ENCODE results near the gene EVPL.

DNA sequence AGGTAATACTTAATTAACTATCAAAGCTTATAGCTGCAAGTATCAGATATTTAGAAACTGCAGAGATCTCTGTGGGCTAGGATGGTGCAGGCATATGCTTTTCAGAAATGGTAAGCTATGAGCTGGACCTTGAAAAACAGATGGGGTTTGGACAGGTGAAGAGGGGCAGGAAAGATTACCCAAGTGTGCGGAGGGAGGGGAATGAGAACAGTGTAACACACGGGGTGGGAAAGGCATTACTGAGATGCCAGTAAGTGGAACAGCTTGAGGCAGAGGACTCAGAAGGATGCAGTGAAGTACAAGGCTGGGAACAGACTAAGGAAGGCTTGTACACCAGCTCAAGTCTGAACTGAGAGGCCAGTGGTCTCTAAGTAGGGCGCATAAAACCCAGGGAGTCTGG is 22.1 kb upstream of the EVPL start:
- TF ChIP-seq CTCF (conservative IDR thresholded peaks at IDR 0.05; ENCODE audit: low read depth in 2 of 2) (no peak), EZH2 (IDR thresholded peaks at IDR 0.05; ENCODE audit: low read depth, unreplicated experiment) (no peak), EZH2phosphoT487 (IDR thresholded peaks at IDR 0.05; ENCODE audit: unreplicated experiment) (no peak), POLR2AphosphoS5 (IDR thresholded peaks at IDR 0.05; ENCODE audit: low read depth) (no peak), JUNB (IDR thresholded peaks at IDR 0.05; ENCODE audit: unreplicated experiment) (no peak), CREB1 (CRISPR knock-in tag; IDR thresholded peaks at IDR 0.05; ENCODE audit: low read depth) (no peak), ZNF331 (CRISPR knock-in tag; IDR thresholded peaks at IDR 0.05; ENCODE audit: low read depth) (no peak), NANOG (IDR thresholded peaks at IDR 0.05; ENCODE audit: borderline replicate concordance) (no peak), STAT1 (IDR thresholded peaks at IDR 0.05; ENCODE audit: unreplicated experiment) (no peak)
- TF ChIP-seq, protein P1, sequence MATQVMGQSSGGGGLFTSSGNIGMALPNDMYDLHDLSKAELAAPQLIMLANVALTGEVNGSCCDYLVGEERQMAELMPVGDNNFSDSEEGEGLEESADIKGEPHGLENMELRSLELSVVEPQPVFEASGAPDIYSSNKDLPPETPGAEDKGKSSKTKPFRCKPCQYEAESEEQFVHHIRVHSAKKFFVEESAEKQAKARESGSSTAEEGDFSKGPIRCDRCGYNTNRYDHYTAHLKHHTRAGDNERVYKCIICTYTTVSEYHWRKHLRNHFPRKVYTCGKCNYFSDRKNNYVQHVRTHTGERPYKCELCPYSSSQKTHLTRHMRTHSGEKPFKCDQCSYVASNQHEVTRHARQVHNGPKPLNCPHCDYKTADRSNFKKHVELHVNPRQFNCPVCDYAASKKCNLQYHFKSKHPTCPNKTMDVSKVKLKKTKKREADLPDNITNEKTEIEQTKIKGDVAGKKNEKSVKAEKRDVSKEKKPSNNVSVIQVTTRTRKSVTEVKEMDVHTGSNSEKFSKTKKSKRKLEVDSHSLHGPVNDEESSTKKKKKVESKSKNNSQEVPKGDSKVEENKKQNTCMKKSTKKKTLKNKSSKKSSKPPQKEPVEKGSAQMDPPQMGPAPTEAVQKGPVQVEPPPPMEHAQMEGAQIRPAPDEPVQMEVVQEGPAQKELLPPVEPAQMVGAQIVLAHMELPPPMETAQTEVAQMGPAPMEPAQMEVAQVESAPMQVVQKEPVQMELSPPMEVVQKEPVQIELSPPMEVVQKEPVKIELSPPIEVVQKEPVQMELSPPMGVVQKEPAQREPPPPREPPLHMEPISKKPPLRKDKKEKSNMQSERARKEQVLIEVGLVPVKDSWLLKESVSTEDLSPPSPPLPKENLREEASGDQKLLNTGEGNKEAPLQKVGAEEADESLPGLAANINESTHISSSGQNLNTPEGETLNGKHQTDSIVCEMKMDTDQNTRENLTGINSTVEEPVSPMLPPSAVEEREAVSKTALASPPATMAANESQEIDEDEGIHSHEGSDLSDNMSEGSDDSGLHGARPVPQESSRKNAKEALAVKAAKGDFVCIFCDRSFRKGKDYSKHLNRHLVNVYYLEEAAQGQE (IDR thresholded peaks at IDR 0.05; ENCODE audit: unreplicated experiment) = no peak
- TF ChIP-seq, protein P2, sequence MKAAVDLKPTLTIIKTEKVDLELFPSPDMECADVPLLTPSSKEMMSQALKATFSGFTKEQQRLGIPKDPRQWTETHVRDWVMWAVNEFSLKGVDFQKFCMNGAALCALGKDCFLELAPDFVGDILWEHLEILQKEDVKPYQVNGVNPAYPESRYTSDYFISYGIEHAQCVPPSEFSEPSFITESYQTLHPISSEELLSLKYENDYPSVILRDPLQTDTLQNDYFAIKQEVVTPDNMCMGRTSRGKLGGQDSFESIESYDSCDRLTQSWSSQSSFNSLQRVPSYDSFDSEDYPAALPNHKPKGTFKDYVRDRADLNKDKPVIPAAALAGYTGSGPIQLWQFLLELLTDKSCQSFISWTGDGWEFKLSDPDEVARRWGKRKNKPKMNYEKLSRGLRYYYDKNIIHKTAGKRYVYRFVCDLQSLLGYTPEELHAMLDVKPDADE (IDR thresholded peaks at IDR 0.05) = no peak
- TF ChIP-seq, protein P3, sequence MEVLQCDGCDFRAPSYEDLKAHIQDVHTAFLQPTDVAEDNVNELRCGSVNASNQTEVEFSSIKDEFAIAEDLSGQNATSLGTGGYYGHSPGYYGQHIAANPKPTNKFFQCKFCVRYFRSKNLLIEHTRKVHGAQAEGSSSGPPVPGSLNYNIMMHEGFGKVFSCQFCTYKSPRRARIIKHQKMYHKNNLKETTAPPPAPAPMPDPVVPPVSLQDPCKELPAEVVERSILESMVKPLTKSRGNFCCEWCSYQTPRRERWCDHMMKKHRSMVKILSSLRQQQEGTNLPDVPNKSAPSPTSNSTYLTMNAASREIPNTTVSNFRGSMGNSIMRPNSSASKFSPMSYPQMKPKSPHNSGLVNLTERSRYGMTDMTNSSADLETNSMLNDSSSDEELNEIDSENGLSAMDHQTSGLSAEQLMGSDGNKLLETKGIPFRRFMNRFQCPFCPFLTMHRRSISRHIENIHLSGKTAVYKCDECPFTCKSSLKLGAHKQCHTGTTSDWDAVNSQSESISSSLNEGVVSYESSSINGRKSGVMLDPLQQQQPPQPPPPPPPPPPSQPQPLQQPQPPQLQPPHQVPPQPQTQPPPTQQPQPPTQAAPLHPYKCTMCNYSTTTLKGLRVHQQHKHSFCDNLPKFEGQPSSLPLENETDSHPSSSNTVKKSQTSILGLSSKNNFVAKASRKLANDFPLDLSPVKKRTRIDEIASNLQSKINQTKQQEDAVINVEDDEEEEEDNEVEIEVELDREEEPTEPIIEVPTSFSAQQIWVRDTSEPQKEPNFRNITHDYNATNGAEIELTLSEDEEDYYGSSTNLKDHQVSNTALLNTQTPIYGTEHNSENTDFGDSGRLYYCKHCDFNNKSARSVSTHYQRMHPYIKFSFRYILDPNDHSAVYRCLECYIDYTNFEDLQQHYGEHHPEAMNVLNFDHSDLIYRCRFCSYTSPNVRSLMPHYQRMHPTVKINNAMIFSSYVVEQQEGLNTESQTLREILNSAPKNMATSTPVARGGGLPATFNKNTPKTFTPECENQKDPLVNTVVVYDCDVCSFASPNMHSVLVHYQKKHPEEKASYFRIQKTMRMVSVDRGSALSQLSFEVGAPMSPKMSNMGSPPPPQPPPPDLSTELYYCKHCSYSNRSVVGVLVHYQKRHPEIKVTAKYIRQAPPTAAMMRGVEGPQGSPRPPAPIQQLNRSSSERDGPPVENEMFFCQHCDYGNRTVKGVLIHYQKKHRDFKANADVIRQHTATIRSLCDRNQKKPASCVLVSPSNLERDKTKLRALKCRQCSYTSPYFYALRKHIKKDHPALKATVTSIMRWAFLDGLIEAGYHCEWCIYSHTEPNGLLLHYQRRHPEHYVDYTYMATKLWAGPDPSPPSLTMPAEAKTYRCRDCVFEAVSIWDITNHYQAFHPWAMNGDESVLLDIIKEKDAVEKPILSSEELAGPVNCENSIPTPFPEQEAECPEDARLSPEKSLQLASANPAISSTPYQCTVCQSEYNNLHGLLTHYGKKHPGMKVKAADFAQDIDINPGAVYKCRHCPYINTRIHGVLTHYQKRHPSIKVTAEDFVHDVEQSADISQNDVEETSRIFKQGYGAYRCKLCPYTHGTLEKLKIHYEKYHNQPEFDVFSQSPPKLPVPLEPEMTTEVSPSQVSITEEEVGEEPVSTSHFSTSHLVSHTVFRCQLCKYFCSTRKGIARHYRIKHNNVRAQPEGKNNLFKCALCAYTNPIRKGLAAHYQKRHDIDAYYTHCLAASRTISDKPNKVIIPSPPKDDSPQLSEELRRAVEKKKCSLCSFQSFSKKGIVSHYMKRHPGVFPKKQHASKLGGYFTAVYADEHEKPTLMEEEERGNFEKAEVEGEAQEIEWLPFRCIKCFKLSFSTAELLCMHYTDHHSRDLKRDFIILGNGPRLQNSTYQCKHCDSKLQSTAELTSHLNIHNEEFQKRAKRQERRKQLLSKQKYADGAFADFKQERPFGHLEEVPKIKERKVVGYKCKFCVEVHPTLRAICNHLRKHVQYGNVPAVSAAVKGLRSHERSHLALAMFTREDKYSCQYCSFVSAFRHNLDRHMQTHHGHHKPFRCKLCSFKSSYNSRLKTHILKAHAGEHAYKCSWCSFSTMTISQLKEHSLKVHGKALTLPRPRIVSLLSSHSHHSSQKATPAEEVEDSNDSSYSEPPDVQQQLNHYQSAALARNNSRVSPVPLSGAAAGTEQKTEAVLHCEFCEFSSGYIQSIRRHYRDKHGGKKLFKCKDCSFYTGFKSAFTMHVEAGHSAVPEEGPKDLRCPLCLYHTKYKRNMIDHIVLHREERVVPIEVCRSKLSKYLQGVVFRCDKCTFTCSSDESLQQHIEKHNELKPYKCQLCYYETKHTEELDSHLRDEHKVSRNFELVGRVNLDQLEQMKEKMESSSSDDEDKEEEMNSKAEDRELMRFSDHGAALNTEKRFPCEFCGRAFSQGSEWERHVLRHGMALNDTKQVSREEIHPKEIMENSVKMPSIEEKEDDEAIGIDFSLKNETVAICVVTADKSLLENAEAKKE (CRISPR knock-in tag; IDR thresholded peaks at IDR 0.05) = no peak

Measured in GM23338 (cell line).